Urinary bladder (tissue), 4 donors: ENCODE data around the gene C10orf71. TPM values are rescaled to one million over a fixed set of nuclear protein-coding genes. Genes with fewer than 3 reads are reported as not detected.

Experiments
- DNase-seq: peaks from one replicate; pipeline ENCODE4 v3.0.0-alpha.2; 2015; ENCODE audit errors: extremely low spot score
- H3K27ac ChIP-seq: one replicate; pipeline ENCODE4 v1.5.1; 2013; ENCODE audit warnings: low read depth, mild to moderate bottlenecking, moderate library complexity
- H3K36me3 ChIP-seq: one replicate; pipeline ENCODE4 v1.6.1; 2013; ENCODE audit warnings: mild to moderate bottlenecking, moderate library complexity; ENCODE audit not compliant: insufficient read depth
- H3K4me1 ChIP-seq: one replicate; pipeline ENCODE4 v1.6.1; 2013; ENCODE audit warnings: mild to moderate bottlenecking, moderate library complexity; ENCODE audit not compliant: insufficient read depth
- H3K4me3 ChIP-seq: one replicate; pipeline ENCODE4 v1.5.1; 2013; ENCODE audit warnings: low read depth, low read length
- WGBS: extraction: QIAGEN DNeasy Blood & Tissue Kit; methylation state at CpG from one replicate; pipeline ENCODE4 v1.1.7; 2013; 5-methylcytosine and 5-hydroxymethylcytosine counted together
- polyA plus RNA-seq: library from polyadenylated mRNA; stranded (reverse); fragments of 200-250 nt; gene quantifications from one replicate; pipeline ENCODE4 v1.2.3, GENCODE V29; 2013
- total RNA-seq: library from RNA; depleted of rRNA; stranded (reverse); fragments of >200 nt; gene quantifications from one replicate; pipeline ENCODE4 v1.2.3, GENCODE V29; 2014
- donor health status: healthy with polysubstance abuse.
- donor health status: healthy.

Gene C10orf71
- total and polyA plus RNA-seq, 2 donors: 0.37 TPM; not detected in 1

GRCh38 chr10:49371967-49372366, 73.0 kb downstream of the C10orf71 start:
- WGBS: 81% methylated on average over 3 of the region's 3 CpGs

DNA sequence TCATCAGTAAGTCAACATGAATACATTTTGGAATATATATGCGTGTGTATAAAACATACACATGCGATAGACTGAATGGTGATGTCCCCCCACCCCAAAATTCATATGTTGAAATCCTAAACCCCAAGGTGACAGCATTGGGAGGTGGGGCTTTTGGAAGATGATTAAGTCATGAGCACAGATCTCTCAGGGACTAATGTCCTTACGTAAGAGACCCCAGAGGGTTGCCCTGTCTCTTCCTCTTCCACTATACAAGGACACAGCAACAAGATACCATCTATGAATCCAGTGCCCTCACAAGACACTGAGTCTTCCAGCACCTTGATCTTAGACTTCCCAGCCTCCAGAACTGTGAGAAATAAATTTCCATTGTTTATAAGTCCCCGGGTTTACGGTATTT, 74.4 kb downstream of the C10orf71 start:
- no peaks in the 10 kb centered on the region for H3K4me1 ChIP-seq
- 88% methylated on average over 5 of the region's 5 CpGs for WGBS
- no peak for DNase-seq

More at GRCh38 chr10:49371967-49372366, 73.0 kb downstream of the C10orf71 start:
- H3K4me3 ChIP-seq: no peak overlapping the region
- H3K27ac ChIP-seq: no peak overlapping the region
- H3K36me3 ChIP-seq: no peaks in the 10 kb centered on the region
- no peak for DNase-seq
- no peaks in the 10 kb centered on the region for H3K4me1 ChIP-seq

DNA sequence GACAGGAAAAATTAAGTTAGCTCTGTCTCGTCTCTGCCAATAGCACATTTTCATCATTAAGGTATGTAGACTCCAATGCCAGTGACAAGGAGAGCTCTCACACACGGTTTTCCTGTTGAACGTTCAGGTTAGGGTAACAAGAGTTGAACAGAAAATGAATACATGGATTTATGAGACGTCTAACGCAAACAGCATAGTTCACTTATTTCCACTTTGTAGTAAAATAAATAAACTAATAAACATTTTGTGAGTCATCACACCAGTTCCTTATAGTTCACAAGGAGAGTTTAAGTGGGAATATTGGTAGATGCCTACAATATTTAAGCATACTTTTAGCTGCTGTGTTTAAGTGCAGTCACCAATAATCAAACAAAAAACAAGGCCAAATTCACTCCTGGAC, 75.8 kb downstream of the C10orf71 start:
- 68% methylated on average over 5 of the region's 5 CpGs for WGBS
- DNase-seq: no peak
- no peak overlapping the region for H3K27ac ChIP-seq

More for the DNA sequence above, 74.4 kb downstream of the C10orf71 start:
- Histone ChIP-seq H3K4me3 (no peak overlapping the region), H3K27ac (no peak overlapping the region), H3K36me3 (no peaks in the 10 kb centered on the region)

GRCh38 chr10:49375611-49376010, 76.6 kb downstream of the C10orf71 start:
- H3K4me1 ChIP-seq: no peaks in the 10 kb centered on the region
- no peak overlapping the region for H3K27ac ChIP-seq
- H3K36me3 ChIP-seq: no peaks in the 10 kb centered on the region
- WGBS: 77% methylated on average over 3 of the region's 3 CpGs
- DNase-seq: no peak
- no peak overlapping the region for H3K4me3 ChIP-seq

More for the DNA sequence above, 75.8 kb downstream of the C10orf71 start:
- Histone ChIP-seq H3K36me3 (no peaks in the 10 kb centered on the region), H3K4me1 (no peaks in the 10 kb centered on the region), H3K4me3 (no peak overlapping the region)

Other genes with a start within 250 kb of the C10orf71 start
- gene VSTM4, start 183.6 kb upstream of the C10orf71 start, total RNA-seq: 60.2 TPM
- 18.7 TPM for gene VSTM4, start 183.6 kb upstream of the C10orf71 start, polyA plus RNA-seq
- gene FAM170B, start 165.1 kb upstream of the C10orf71 start, total RNA-seq: not detected
- not detected for gene FAM170B, start 165.1 kb upstream of the C10orf71 start, polyA plus RNA-seq
- gene TMEM273, start 110.8 kb upstream of the C10orf71 start, total RNA-seq: 14.4 TPM
- gene TMEM273, start 110.8 kb upstream of the C10orf71 start, polyA plus RNA-seq: 27.3 TPM
- 0.26 TPM for gene DRGX, start 96.9 kb downstream of the C10orf71 start, total RNA-seq
- gene DRGX, start 96.9 kb downstream of the C10orf71 start, polyA plus RNA-seq: 0.04 TPM
- 27.1 TPM for gene ERCC6, start 240.0 kb downstream of the C10orf71 start, total RNA-seq
- 5.9 TPM for gene ERCC6, start 240.0 kb downstream of the C10orf71 start, polyA plus RNA-seq